SK-N-SH (cell line): ENCODE data around the gene RPRML. TPM values are rescaled to one million over a fixed set of nuclear protein-coding genes. Genes with fewer than 3 reads are reported as not detected.

Source experiments
- CTCF ChIA-PET: fragments of 300-600, 350-600 bp; formaldehyde crosslinking; extraction: SDS; loops from one replicate; lab custom pipeline; 2021; lab: Yijun Ruan, JAX
- POLR2A ChIA-PET: fragments of 350-600 bp; sonication (Branson Sonifier 250); formaldehyde crosslinking; extraction: SDS; loops from one replicate; lab custom pipeline; 2020; ENCODE audit warnings: antibody characterized with exemption, inconsistent platforms; lab: Yijun Ruan, JAX
- DNase-seq: peaks from one replicate; pipeline ENCODE4 v3.0.0; 2012
- H2AFZ ChIP-seq: fragments of 200-600 bp; sonication (generic); 2 replicates; pipeline ENCODE4 v1.8.1; 2016; ENCODE audit warnings: antibody characterized with exemption, mild to moderate bottlenecking, low read depth
- H3F3A ChIP-seq: fragments of 200-600 bp; sonication (generic); replicated peaks from 2 replicates; pipeline ENCODE3; 2016; ENCODE audit warnings: antibody characterized with exemption, mild to moderate bottlenecking; ENCODE audit not compliant: insufficient read depth
- H3K27ac ChIP-seq, 2 experiments: fragments of 200-500 bp in 1 of 2; fragments of 200-600 bp in 1 of 2; sonication (Bioruptor generic) in 1 of 2; sonication (generic), shearing (Covaris generic) in 1 of 2; 2 replicates each; pipeline versions ENCODE4 v1.5.1 to v1.6.1; 2014 to 2016; ENCODE audit warnings: low read depth in 2 of 2, inconsistent platforms in 1 of 2, low read length in 1 of 2, mild to moderate bottlenecking in 1 of 2, mixed read lengths in 1 of 2
- H3K27me3 ChIP-seq: fragments of 200-600 bp; sonication (generic), shearing (Covaris generic); 2 replicates; pipeline ENCODE4 v1.6.1; 2016; ENCODE audit warnings: mixed run types; ENCODE audit not compliant: insufficient read depth
- H3K36me3 ChIP-seq, 2 experiments: fragments of 200-500 bp in 1 of 2; fragments of 200-600 bp in 1 of 2; sonication (Bioruptor generic) in 1 of 2; sonication (generic) in 1 of 2; replicated peaks in 1 of 2; 2 replicates each; pipeline versions ENCODE3 to v1.5.1; 2014 to 2016; ENCODE audit warnings: low read length in 1 of 2, mild to moderate bottlenecking in 1 of 2; ENCODE audit not compliant: insufficient read depth in 2 of 2, control insufficient read depth in 1 of 2
- H3K4me1 ChIP-seq, 2 experiments: fragments of 200-500 bp in 1 of 2; fragments of 200-600 bp in 1 of 2; sonication (Bioruptor generic) in 1 of 2; sonication (generic), shearing (Covaris generic) in 1 of 2; 2 replicates each; pipeline versions ENCODE4 v1.5.1 to v1.6.1; 2014 to 2016; ENCODE audit warnings: low read depth in 1 of 2, low read length in 1 of 2, mixed run types in 1 of 2; ENCODE audit not compliant: insufficient read depth in 2 of 2, control insufficient read depth in 1 of 2
- H3K4me2 ChIP-seq: fragments of 200-600 bp; sonication (generic), shearing (Covaris generic); 2 replicates; pipeline ENCODE4 v1.6.1; 2017; ENCODE audit warnings: mixed run types
- H3K4me3 ChIP-seq, 2 experiments: fragments of 200-500 bp in 1 of 2; fragments of 200-600 bp in 1 of 2; sonication (Bioruptor generic) in 1 of 2; sonication (generic), shearing (Covaris generic) in 1 of 2; 2 replicates each; pipeline versions ENCODE4 v1.5.1 to v1.8.1; 2014 to 2016; ENCODE audit warnings: low read depth in 2 of 2, inconsistent platforms in 1 of 2, low read length in 1 of 2, mild to moderate bottlenecking in 1 of 2, mixed read lengths in 1 of 2, moderate library complexity in 1 of 2
- H3K79me2 ChIP-seq: fragments of 200-600 bp; sonication (generic); 2 replicates; pipeline ENCODE4 v1.8.1; 2017; ENCODE audit warnings: mild to moderate bottlenecking; ENCODE audit not compliant: insufficient read depth
- H3K9ac ChIP-seq: fragments of 200-600 bp; sonication (generic); 2 replicates; pipeline ENCODE4 v1.6.1; 2017; ENCODE audit warnings: mixed run types
- H3K9me2 ChIP-seq: fragments of 200-600 bp; sonication (generic); 2 replicates; pipeline ENCODE4 v1.6.1; 2017; ENCODE audit warnings: mixed run types
- H3K9me3 ChIP-seq: fragments of 200-600 bp; sonication (generic); 2 replicates; pipeline ENCODE4 v1.6.1; 2017; ENCODE audit warnings: mixed run types, mild to moderate bottlenecking, moderate library complexity
- H4K20me1 ChIP-seq: fragments of 200-600 bp; sonication (generic); 2 replicates; pipeline ENCODE4 v1.6.1; 2017; ENCODE audit warnings: mild to moderate bottlenecking, mixed run types; ENCODE audit not compliant: insufficient read depth
- CHD2 ChIP-seq: fragments of 150-350 bp; IDR thresholded peaks from 2 replicates; pipeline ENCODE4 v1.6.1; 2018; ENCODE audit warnings: low read length; ENCODE audit not compliant: partially characterized antibody
- FOXJ3 ChIP-seq: sonication (generic); formaldehyde crosslinking; IDR thresholded peaks from 2 replicates; pipeline ENCODE4 v1.5.1; 2020; ENCODE audit warnings: mild to moderate bottlenecking, missing genetic modification reagents
- FOXM1 ChIP-seq: IDR thresholded peaks from 2 replicates; pipeline ENCODE4 v1.4.0; 2012; ENCODE audit warnings: low read depth, mild to moderate bottlenecking
- MAX ChIP-seq: IDR thresholded peaks from 2 replicates; pipeline ENCODE4 v1.4.0; 2012; ENCODE audit warnings: low read depth
- MXI1 ChIP-seq: IDR thresholded peaks from 2 replicates; pipeline ENCODE4 v1.6.1; 2012; ENCODE audit warnings: mild to moderate bottlenecking, low read depth, low read length, improper control_type of control experiment
- PBX3 ChIP-seq: IDR thresholded peaks from 2 replicates; pipeline ENCODE4; 2012
- POLR2AphosphoS5 ChIP-seq: IDR thresholded peaks from 2 replicates; pipeline ENCODE4 v1.6.1; 2012; ENCODE audit warnings: low read depth, low read length
- REST ChIP-seq: IDR thresholded peaks from 2 replicates; pipeline ENCODE4 v1.6.1; 2012; ENCODE audit warnings: mild to moderate bottlenecking, low read depth, low read length, moderate library complexity
- RFX5 ChIP-seq: IDR thresholded peaks from 2 replicates; pipeline ENCODE4 v1.6.1; 2012; ENCODE audit warnings: mild to moderate bottlenecking, improper control_type of control experiment, low read length
- TCF12 ChIP-seq: IDR thresholded peaks from 2 replicates; pipeline ENCODE4 v1.4.0; 2012
- USF2 ChIP-seq: fragments of 150-350 bp; IDR thresholded peaks from 2 replicates; pipeline ENCODE4 v1.6.1; 2017; ENCODE audit warnings: antibody characterized with exemption, low read length, low read depth, borderline replicate concordance
- WGBS: methylation state at CpG from one replicate; pipeline ENCODE4 v1.1.6; 2017; ENCODE audit warnings: low lambda C conversion rate; 5-methylcytosine and 5-hydroxymethylcytosine counted together
- polyA plus RNA-seq, 3 experiments: library from polyadenylated mRNA; depleted of rRNA; stranded (reverse); fragments of >200 nt; gene quantifications; 2 replicates each; pipeline ENCODE4 v1.2.3, GENCODE V29; 2012

Gene RPRML
- polyA plus RNA-seq, 1 of the 3 experiments (the other 2 are of a cell fraction) = not detected

DNA sequence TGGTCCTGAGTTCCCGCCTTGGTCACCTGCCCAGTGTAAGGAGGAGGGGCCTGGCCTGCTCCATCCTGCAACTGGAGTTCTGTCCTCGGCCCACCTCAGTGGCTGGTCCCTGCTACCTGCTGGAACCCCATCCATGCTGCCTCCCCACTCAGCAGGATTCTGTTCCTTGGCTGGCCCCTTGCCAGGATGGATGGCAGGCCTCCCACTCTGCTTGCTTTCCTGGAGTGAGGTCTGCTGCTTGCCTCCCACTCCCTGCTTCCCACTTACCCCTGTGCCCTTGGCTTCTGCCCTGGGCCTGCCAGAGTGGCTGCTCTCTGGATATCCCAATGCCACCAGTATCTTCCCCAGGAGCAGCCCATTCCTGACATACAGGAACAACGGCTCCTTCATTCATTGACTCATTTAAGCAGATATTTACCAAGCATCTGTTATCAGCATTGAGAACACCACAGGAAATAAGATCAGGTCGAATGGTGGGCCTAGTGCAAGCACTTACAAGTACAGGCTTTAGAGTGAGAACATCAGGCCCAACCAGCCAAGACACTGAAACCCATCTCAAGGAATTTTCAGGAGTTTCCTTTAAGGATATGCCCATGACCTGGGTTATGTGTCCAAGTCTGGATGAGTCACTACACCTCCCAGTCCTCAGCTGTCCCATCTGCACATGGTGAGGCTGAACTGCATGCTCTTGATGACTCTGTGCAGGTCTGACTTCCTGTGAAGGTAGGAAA is 17.0 kb upstream of the RPRML start:
- TF ChIP-seq MAX (peak; percentile 57), RFX5 (no peak)
- Histone ChIP-seq H3K9ac (no peak overlapping the region), H2AFZ (no peak overlapping the region), H3F3A (no peaks in the 10 kb centered on the region), H3K36me3 (no peaks in the 10 kb centered on the region), H3K4me1 (no peaks in the 10 kb centered on the region; a peak in 1 of 4 replicates), H3K27me3 (no peaks in the 10 kb centered on the region), H3K4me3 (no peak overlapping the region), H3K9me2 (no peaks in the 10 kb centered on the region), H3K9me3 (no peaks in the 10 kb centered on the region), H3K4me2 (no peak overlapping the region), H3K79me2 (no peaks in the 10 kb centered on the region), H4K20me1 (no peaks in the 10 kb centered on the region), H3K27ac (no peak overlapping the region)
- POLR2A ChIA-PET = interaction anchor here (1.2 kb wide), 1 partner anchor 12 kb away, joined by 3 read pairs; no protein-coding TSS in a partner anchor
- 77% methylated on average over 4 of the region's 4 CpGs for WGBS
- CTCF ChIA-PET = interaction anchor here (0.9 to 21.9 kb wide), 2 partner anchors 17 to 54 kb away, joined by 3 to 278 read pairs; partner anchors contain the start of gene RPRML
- no peak for DNase-seq

DNA sequence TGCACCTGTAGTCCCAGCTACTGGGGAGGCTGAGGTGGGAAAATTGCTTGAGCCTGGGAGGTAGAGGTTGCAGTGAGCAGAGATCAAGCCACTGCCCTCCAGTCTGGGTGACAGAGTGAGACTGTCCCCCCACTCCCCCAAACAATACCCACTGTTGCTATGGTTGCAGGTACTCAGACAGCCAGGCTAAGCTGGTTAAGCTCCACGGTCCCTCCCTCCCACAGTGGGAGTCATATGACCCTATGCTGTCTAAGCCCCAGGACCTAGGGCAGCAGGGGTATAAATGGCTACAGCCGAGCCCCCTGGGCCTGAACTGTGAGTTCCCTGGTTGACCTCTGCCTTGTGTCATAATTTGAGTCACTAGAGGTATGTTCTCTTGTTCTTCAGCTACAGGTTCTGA is 15.9 kb upstream of the RPRML start:
- Histone ChIP-seq H3K4me3 (no peak overlapping the region), H3K36me3 (no peaks in the 10 kb centered on the region), H3K4me2 (no peak overlapping the region), H3K27ac (no peak overlapping the region), H3K9me2 (no peaks in the 10 kb centered on the region), H3K9ac (no peak overlapping the region), H3K9me3 (no peaks in the 10 kb centered on the region), H4K20me1 (no peaks in the 10 kb centered on the region), H3F3A (no peaks in the 10 kb centered on the region), H3K4me1 (no peaks in the 10 kb centered on the region), H2AFZ (no peak overlapping the region), H3K79me2 (no peaks in the 10 kb centered on the region), H3K27me3 (no peaks in the 10 kb centered on the region)
- CTCF ChIA-PET = interaction anchor here (0.9 to 21.9 kb wide), 3 partner anchors 11 to 53 kb away, joined by 3 to 278 read pairs (median 3); partner anchors contain the start of gene RPRML
- POLR2A ChIA-PET = interaction anchor here (1.2 kb wide), 2 partner anchors 11 to 51 kb away, joined by 3 read pairs; no protein-coding TSS in a partner anchor
- DNase-seq = no peak
- TF ChIP-seq USF2 (no peak), REST (no peak), PBX3 (no peak), CHD2 (no peak), FOXJ3 (no peak), POLR2AphosphoS5 (no peak), TCF12 (no peak), FOXM1 (no peak), MXI1 (no peak)
- 75% methylated on average over 2 of the region's 2 CpGs for WGBS
